Mesothelial cell of epicardium (in vitro differentiated cells): Measurements from ENCODE around the gene ELOVL2. TPM values are rescaled to one million over a fixed set of nuclear protein-coding genes. Genes with fewer than 3 reads are reported as not detected.

Source experiments
- DNase-seq, 2 experiments: peaks; one replicate each; pipeline ENCODE4 v3.0.0; 2021; ENCODE audit warnings: low spot score in 2 of 2; ENCODE audit not compliant: unreplicated experiment in 2 of 2
- H3K27ac Mint-ChIP-seq: 2 replicates; pipeline ENCODE4 v1.8.0; 2021; ENCODE audit warnings: mixed read lengths
- H3K27me3 Mint-ChIP-seq: 2 replicates; pipeline ENCODE4 v1.8.0; 2021; ENCODE audit warnings: low read depth, mixed read lengths
- H3K36me3 Mint-ChIP-seq: 2 replicates; pipeline ENCODE4 v1.8.0; 2021; ENCODE audit warnings: mixed read lengths
- H3K4me1 Mint-ChIP-seq: 2 replicates; pipeline ENCODE4 v1.8.0; 2021; ENCODE audit warnings: mixed read lengths
- H3K4me3 Mint-ChIP-seq: 2 replicates; pipeline ENCODE4 v1.8.0; 2021; ENCODE audit warnings: mild to moderate bottlenecking, moderate library complexity, mixed read lengths
- H3K9me3 Mint-ChIP-seq: 2 replicates; pipeline ENCODE4 v1.8.0; 2021; ENCODE audit warnings: mixed read lengths
- CTCF ChIP-seq: fragments of 200-600 bp; sonication (generic); IDR thresholded peaks from one replicate; pipeline ENCODE4 v1.5.0; 2021; ENCODE audit warnings: antibody characterized with exemption; ENCODE audit not compliant: unreplicated experiment
- total RNA-seq: library from RNA; stranded (reverse); gene quantifications from 3 replicates; pipeline ENCODE4 v1.2.1, GENCODE V29; 2021

The ELOVL2 gene
- total RNA-seq, 1 donor from 2014 or later, result 1.6 TPM

- Mint-ChIP-seq H3K27me3 (no peaks in the 10 kb centered on the region), H3K4me3 (no peak overlapping the region), H3K27ac (no peak overlapping the region), H3K4me1 (peaks cover 13% of the 10 kb centered on the region), H3K9me3 (no peaks in the 10 kb centered on the region), H3K36me3 (no peaks in the 10 kb centered on the region)
- TF ChIP-seq CTCF, result no peak
- DNase-seq, result no peak
These were observed 21.5 kb upstream of the ELOVL2 start for GRCh38 chr6:11065436-11066202.

DNA sequence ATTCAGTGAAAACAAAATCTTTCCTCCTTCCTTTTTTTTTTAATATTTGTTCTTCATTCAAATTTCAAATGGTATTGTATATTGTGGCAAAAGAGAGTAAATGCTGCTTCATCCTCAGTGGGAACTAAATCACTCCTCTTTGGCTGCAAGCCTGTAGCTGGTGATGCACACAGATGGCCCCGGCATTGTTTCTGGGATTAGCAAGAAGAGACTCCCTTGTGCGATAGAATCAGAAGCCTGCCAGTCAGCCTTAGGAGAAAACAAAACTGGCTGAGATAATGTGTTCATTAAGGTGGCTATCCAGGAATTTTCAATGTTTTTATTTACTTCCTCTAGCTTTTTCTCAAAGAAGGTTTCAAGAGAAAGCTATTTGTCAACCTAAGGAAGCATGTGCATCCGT lies 20.7 kb upstream of the ELOVL2 start:
- Mint-ChIP-seq H3K4me1 (peaks cover 13% of the 10 kb centered on the region), H3K27me3 (no peaks in the 10 kb centered on the region), H3K9me3 (no peaks in the 10 kb centered on the region), H3K36me3 (no peaks in the 10 kb centered on the region), H3K4me3 (no peak overlapping the region), H3K27ac (no peak overlapping the region)
- no peak for TF ChIP-seq CTCF
- DNase-seq, result no peak

DNA sequence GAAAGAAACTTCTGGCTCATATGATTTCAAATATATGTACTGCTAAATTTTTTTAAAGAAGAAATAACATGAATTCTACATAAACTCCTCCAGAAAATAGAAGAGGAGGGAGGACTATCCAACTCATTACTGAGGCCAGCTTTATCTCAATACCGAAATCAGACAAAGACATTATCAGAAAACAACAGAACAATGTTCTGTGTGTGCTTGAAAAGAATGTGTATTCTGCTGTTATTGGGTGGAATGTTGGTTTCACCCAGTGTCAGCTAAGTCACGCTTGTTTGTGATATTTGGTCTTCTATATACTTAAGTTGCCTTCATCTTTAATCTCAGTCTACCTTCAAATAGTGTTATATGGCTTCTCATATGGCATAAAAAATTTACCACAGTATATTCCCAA lies 18.6 kb upstream of the ELOVL2 start:
- H3K27me3 Mint-ChIP-seq, result no peaks in the 10 kb centered on the region
- H3K9me3 Mint-ChIP-seq, result no peaks in the 10 kb centered on the region
- H3K4me3 Mint-ChIP-seq, result no peak overlapping the region
- H3K36me3 Mint-ChIP-seq, result no peaks in the 10 kb centered on the region
- TF ChIP-seq CTCF, result no peak
- H3K27ac Mint-ChIP-seq, result no peak overlapping the region
- H3K4me1 Mint-ChIP-seq, result peaks cover 10% of the 10 kb centered on the region
- no peak for DNase-seq

- H3K9me3 Mint-ChIP-seq, result no peaks in the 10 kb centered on the region
- H3K27ac Mint-ChIP-seq, result no peak overlapping the region
- H3K4me1 Mint-ChIP-seq, result peaks cover 4% of the 10 kb centered on the region
- no peaks in the 10 kb centered on the region for H3K36me3 Mint-ChIP-seq
- TF ChIP-seq CTCF, result no peak
- no peak for DNase-seq
- no peak overlapping the region for H3K4me3 Mint-ChIP-seq
- no peaks in the 10 kb centered on the region for H3K27me3 Mint-ChIP-seq
These were observed 18.0 kb upstream of the ELOVL2 start for GRCh38 chr6:11062083-11062482.

- no peaks in the 10 kb centered on the region for H3K9me3 Mint-ChIP-seq
- no peaks in the 10 kb centered on the region for H3K27me3 Mint-ChIP-seq
- no peak overlapping the region for H3K4me3 Mint-ChIP-seq
- no peak overlapping the region for H3K27ac Mint-ChIP-seq
- DNase-seq, result no peak
- no peaks in the 10 kb centered on the region for H3K36me3 Mint-ChIP-seq
- H3K4me1 Mint-ChIP-seq, result no peaks in the 10 kb centered on the region
- TF ChIP-seq CTCF, result no peak
These were observed 14.3 kb upstream of the ELOVL2 start for GRCh38 chr6:11058406-11058805.

- no peak for DNase-seq
- no peaks in the 10 kb centered on the region for H3K36me3 Mint-ChIP-seq
- H3K27me3 Mint-ChIP-seq, result no peaks in the 10 kb centered on the region
- TF ChIP-seq CTCF, result no peak
- H3K4me3 Mint-ChIP-seq, result no peak overlapping the region
- H3K27ac Mint-ChIP-seq, result no peak overlapping the region
- H3K9me3 Mint-ChIP-seq, result no peaks in the 10 kb centered on the region
- no peaks in the 10 kb centered on the region for H3K4me1 Mint-ChIP-seq
These were observed 12.8 kb upstream of the ELOVL2 start for GRCh38 chr6:11056871-11057270.
